IgD-negative memory B cell (primary cell): ENCODE measurements around the gene JAM2. TPM values are rescaled to one million over a fixed set of nuclear protein-coding genes. Genes with fewer than 3 reads are reported as not detected.
"Not testable (repeated sequence)": the region's sequence is repeated elsewhere in the genome, so short reads cannot be mapped to it uniquely, and the experiment has no call there.

ENCODE experiments used
- H3K27ac Mint-ChIP-seq, 3 donors: one replicate each; pipeline ENCODE4 v1.8.0; 2020 to 2022; ENCODE audit warnings: mild to moderate bottlenecking in 3 of 3, mixed read lengths in 3 of 3, moderate library complexity in 1 of 3
- H3K27me3 Mint-ChIP-seq: one replicate; pipeline ENCODE4 v1.8.0; 2021; ENCODE audit warnings: mixed read lengths
- H3K36me3 Mint-ChIP-seq: one replicate; pipeline ENCODE4 v1.8.0; 2020; ENCODE audit warnings: mild to moderate bottlenecking, mixed read lengths
- H3K4me1 Mint-ChIP-seq, 3 donors: one replicate each; pipeline ENCODE4 v1.8.0; 2020 to 2022; ENCODE audit warnings: mixed read lengths in 3 of 3, mild to moderate bottlenecking in 1 of 3
- H3K4me3 Mint-ChIP-seq, 4 donors: one replicate each; pipeline ENCODE4 v1.8.0; 2020 to 2022; ENCODE audit warnings: mild to moderate bottlenecking in 4 of 4, mixed read lengths in 4 of 4, moderate library complexity in 3 of 4
- H3K9me3 Mint-ChIP-seq, 3 donors: one replicate each; pipeline ENCODE4 v1.8.0; 2020 to 2021; ENCODE audit warnings: mixed read lengths in 3 of 3, mild to moderate bottlenecking in 1 of 3
- polyA plus RNA-seq: library from polyadenylated mRNA; unstranded; fragments of 300-500 nt; fragmentation: Illumina TruSeq; gene quantifications from one replicate; pipeline ENCODE4 v1.2.3, GENCODE V29; 2021

Gene JAM2
- 0.15 TPM for polyA plus RNA-seq

- Mint-ChIP-seq H3K27ac (peak within 1 kb of the TSS in 1 of 3 donors; percentile 53), H3K4me3 (peak within 1 kb of the TSS; percentile 79 to 96 (median 88)), H3K9me3 (no peaks in the 10 kb centered on the region), H3K4me1 (peaks cover 15 to 21% (median 15%) of the 10 kb centered on the region in 3 donors), H3K36me3 (peaks cover 2% of the 10 kb centered on the region), H3K27me3 (peaks cover 12% of the 10 kb centered on the region)
Observed at GRCh38 chr21:25638660-25639550, at the start of gene JAM2. JAM2 (plus strand) TSS chr21:25639258; CDS start chr21:25639822, 564 bp downstream.

GRCh38 chr21:25589887-25590286 is 49.2 kb upstream of the JAM2 start:
- H3K9me3 Mint-ChIP-seq, result no peaks in the 10 kb centered on the region

GRCh38 chr21:25607151-25608043 is 31.7 kb upstream of the JAM2 start, which contains the start of gene MRPL39:
MRPL39 (minus strand) TSS chr21:25607481; CDS start chr21:25607475, 6 bp downstream.
- Mint-ChIP-seq H3K27ac (peak within 1 kb of the TSS; percentile 90 to 98 (median 96)), H3K4me1 (peaks cover 21 to 29% (median 27%) of the 10 kb centered on the region in 3 donors), H3K4me3 (peak within 1 kb of the TSS; percentile 98 to 100 (median 99)), H3K36me3 (peaks cover 9% of the 10 kb centered on the region), H3K27me3 (no peaks in the 10 kb centered on the region), H3K9me3 (no peaks in the 10 kb centered on the region)

More at GRCh38 chr21:25589887-25590286, 49.2 kb upstream of the JAM2 start:
- Mint-ChIP-seq H3K36me3 (peaks cover 15% of the 10 kb centered on the region), H3K4me3 (no peak overlapping the region), H3K4me1 (peaks cover 7 to 13% (median 10%) of the 10 kb centered on the region in 3 donors), H3K27me3 (no peaks in the 10 kb centered on the region), H3K27ac (no peak overlapping the region)

- H3K27me3 Mint-ChIP-seq, result no peaks in the 10 kb centered on the region
- peak overlapping the region; percentile 59 to 90 (median 83) for H3K27ac Mint-ChIP-seq
- H3K4me1 Mint-ChIP-seq, result peaks cover 21 to 28% (median 22%) of the 10 kb centered on the region in 3 donors
- no peaks in the 10 kb centered on the region for H3K9me3 Mint-ChIP-seq
- H3K4me3 Mint-ChIP-seq, result peak overlapping the region; percentile 98 to 100 (median 99)
- H3K36me3 Mint-ChIP-seq, result peaks cover 9% of the 10 kb centered on the region
Observed at GRCh38 chr21:25608044-25608737, 30.9 kb upstream of the JAM2 start.

- peaks cover 3% of the 10 kb centered on the region for H3K36me3 Mint-ChIP-seq
- no peak overlapping the region for H3K27ac Mint-ChIP-seq
- H3K9me3 Mint-ChIP-seq, result no peaks in the 10 kb centered on the region
- no peaks in the 10 kb centered on the region for H3K4me1 Mint-ChIP-seq
- no peak overlapping the region for H3K4me3 Mint-ChIP-seq
- no peaks in the 10 kb centered on the region for H3K27me3 Mint-ChIP-seq
Observed at GRCh38 chr21:25614441-25614840, 24.6 kb upstream of the JAM2 start.

GRCh38 chr21:25615880-25616279 is 23.2 kb upstream of the JAM2 start:
- peaks cover 3% of the 10 kb centered on the region for H3K36me3 Mint-ChIP-seq

GRCh38 chr21:25619198-25619597 is 19.9 kb upstream of the JAM2 start:
- H3K27ac Mint-ChIP-seq, result no peak overlapping the region
- no peaks in the 10 kb centered on the region for H3K36me3 Mint-ChIP-seq
- H3K4me1 Mint-ChIP-seq, result no peaks in the 10 kb centered on the region
- no peaks in the 10 kb centered on the region for H3K27me3 Mint-ChIP-seq
- no peak overlapping the region for H3K4me3 Mint-ChIP-seq
- H3K9me3 Mint-ChIP-seq, result no peaks in the 10 kb centered on the region

More at GRCh38 chr21:25615880-25616279, 23.2 kb upstream of the JAM2 start:
- Mint-ChIP-seq H3K4me3 (no peak overlapping the region), H3K9me3 (no peaks in the 10 kb centered on the region), H3K4me1 (no peaks in the 10 kb centered on the region), H3K27me3 (no peaks in the 10 kb centered on the region), H3K27ac (no peak overlapping the region)

- Mint-ChIP-seq H3K4me3 (no peak overlapping the region), H3K27ac (no peak overlapping the region), H3K27me3 (no peaks in the 10 kb centered on the region), H3K36me3 (no peaks in the 10 kb centered on the region), H3K9me3 (no peaks in the 10 kb centered on the region), H3K4me1 (no peaks in the 10 kb centered on the region)
Observed at GRCh38 chr21:25624511-25624910, 14.5 kb upstream of the JAM2 start.

- H3K4me3 Mint-ChIP-seq, result no peak overlapping the region
- no peaks in the 10 kb centered on the region for H3K36me3 Mint-ChIP-seq
- peaks cover 0 to 1% (median 0%) of the 10 kb centered on the region in 3 donors for H3K9me3 Mint-ChIP-seq
- H3K4me1 Mint-ChIP-seq, result no peaks in the 10 kb centered on the region
- H3K27ac Mint-ChIP-seq, result no peak overlapping the region
- H3K27me3 Mint-ChIP-seq, result no peaks in the 10 kb centered on the region
Observed at GRCh38 chr21:25625036-25625435, 14.0 kb upstream of the JAM2 start.

GRCh38 chr21:25625776-25626555 is 13.1 kb upstream of the JAM2 start:
- not testable (repeated sequence) for H3K27me3 Mint-ChIP-seq, H3K27ac Mint-ChIP-seq, H3K36me3 Mint-ChIP-seq, H3K9me3 Mint-ChIP-seq, H3K4me1 Mint-ChIP-seq, H3K4me3 Mint-ChIP-seq

GRCh38 chr21:25626757-25627156 is 12.3 kb upstream of the JAM2 start:
- Mint-ChIP-seq H3K9me3 (peaks cover 0 to 2% (median 0%) of the 10 kb centered on the region in 3 donors), H3K27ac (no peak overlapping the region), H3K4me3 (no peak overlapping the region), H3K4me1 (no peaks in the 10 kb centered on the region), H3K36me3 (no peaks in the 10 kb centered on the region), H3K27me3 (no peaks in the 10 kb centered on the region)

GRCh38 chr21:25632296-25632695 is 6.8 kb upstream of the JAM2 start:
- Mint-ChIP-seq H3K27ac (no peak overlapping the region), H3K36me3 (peaks cover 2% of the 10 kb centered on the region), H3K9me3 (peaks cover 0 to 2% (median 0%) of the 10 kb centered on the region in 3 donors), H3K27me3 (peaks cover 6% of the 10 kb centered on the region), H3K4me1 (no peaks in the 10 kb centered on the region), H3K4me3 (no peak overlapping the region)

GRCh38 chr21:25635310-25635709 is 3.7 kb upstream of the JAM2 start:
- Mint-ChIP-seq H3K4me1 (peaks cover 8 to 14% (median 9%) of the 10 kb centered on the region in 3 donors), H3K4me3 (no peak overlapping the region), H3K27ac (no peak overlapping the region), H3K27me3 (peaks cover 12% of the 10 kb centered on the region), H3K36me3 (peaks cover 2% of the 10 kb centered on the region), H3K9me3 (no peaks in the 10 kb centered on the region)

GRCh38 chr21:25636727-25637126 is 2.3 kb upstream of the JAM2 start:
- no peaks in the 10 kb centered on the region for H3K9me3 Mint-ChIP-seq
- H3K36me3 Mint-ChIP-seq, result peaks cover 2% of the 10 kb centered on the region
- peaks cover 15 to 21% (median 15%) of the 10 kb centered on the region in 3 donors for H3K4me1 Mint-ChIP-seq
- peaks cover 12% of the 10 kb centered on the region for H3K27me3 Mint-ChIP-seq
- H3K4me3 Mint-ChIP-seq, result no peak overlapping the region
- H3K27ac Mint-ChIP-seq, result no peak overlapping the region
